Measurements from ENCODE around the gene NFKBIZ.
A peak's percentile ranks its signal among the peaks of the same experiment; 100 is the strongest.
"Not testable (repeated sequence)": the region's sequence is repeated elsewhere in the genome, so short reads cannot be mapped to it uniquely, and the experiment has no call there.

Gene NFKBIZ

GRCh38 chr3:101851850-101852714 is 2.8 kb downstream of the NFKBIZ start:
- DNase-seq, result peak in 1 of 2 donors; percentile 38

GRCh38 chr3:101852983-101853840 is 3.9 kb downstream of the NFKBIZ start:
- peak in 1 of 2 donors; percentile 29 for DNase-seq

GRCh38 chr3:101853982-101854381 is 4.7 kb downstream of the NFKBIZ start:
- no peak for DNase-seq

- no peak for DNase-seq
These were observed 5.4 kb downstream of the NFKBIZ start for GRCh38 chr3:101854608-101855304.

- peak in 1 of 2 donors; percentile 24 for DNase-seq
These were observed 8.0 kb downstream of the NFKBIZ start for GRCh38 chr3:101857301-101857741.

- no peak for DNase-seq
These were observed 9.2 kb downstream of the NFKBIZ start for GRCh38 chr3:101858464-101859030.

GRCh38 chr3:101859882-101860448 is 10.7 kb downstream of the NFKBIZ start:
- no peak for DNase-seq

- peak in 1 of 2 donors; percentile 48 for DNase-seq
These were observed 12.0 kb downstream of the NFKBIZ start for GRCh38 chr3:101861212-101861788.

- peak in 1 of 2 donors; percentile 52 for DNase-seq
These were observed 12.6 kb downstream of the NFKBIZ start for GRCh38 chr3:101861789-101862415.

GRCh38 chr3:101862416-101863165 is 13.3 kb downstream of the NFKBIZ start:
- DNase-seq, result peak in 1 of 2 donors; percentile 56

- DNase-seq, result not testable (repeated sequence)
These were observed 15.6 kb downstream of the NFKBIZ start for GRCh38 chr3:101864926-101865325.

- no peak for DNase-seq
These were observed 16.6 kb downstream of the NFKBIZ start for GRCh38 chr3:101865751-101866509.

- no peak for DNase-seq
These were observed 18.2 kb downstream of the NFKBIZ start for GRCh38 chr3:101867511-101867910.

GRCh38 chr3:101867996-101868395 is 18.7 kb downstream of the NFKBIZ start:
- no peak for DNase-seq

GRCh38 chr3:101868534-101869464 is 19.5 kb downstream of the NFKBIZ start:
- no peak for DNase-seq

- DNase-seq, result no peak
These were observed 20.8 kb downstream of the NFKBIZ start for GRCh38 chr3:101870138-101870537.

- DNase-seq, result peak in 1 of 2 donors; percentile 17
These were observed 24.3 kb downstream of the NFKBIZ start for GRCh38 chr3:101873619-101874018.

- peak in 1 of 2 donors; percentile 48 for DNase-seq
These were observed 26.8 kb downstream of the NFKBIZ start for GRCh38 chr3:101876142-101876541.

- no peak for DNase-seq
These were observed 29.3 kb downstream of the NFKBIZ start for GRCh38 chr3:101878589-101878988.
